Ramos (cell line): ENCODE results near the gene MAP1LC3B2.

ENCODE experiments used
- in situ Hi-C: fragments of 300-500 bp; cut with MboI; formaldehyde crosslinking; loops from one replicate; pipeline ENCODE4 v1.14.3; 2022; ENCODE audit warnings: low sequenced_read_pairs; ENCODE audit not compliant: unreplicated experiment

The MAP1LC3B2 gene

DNA sequence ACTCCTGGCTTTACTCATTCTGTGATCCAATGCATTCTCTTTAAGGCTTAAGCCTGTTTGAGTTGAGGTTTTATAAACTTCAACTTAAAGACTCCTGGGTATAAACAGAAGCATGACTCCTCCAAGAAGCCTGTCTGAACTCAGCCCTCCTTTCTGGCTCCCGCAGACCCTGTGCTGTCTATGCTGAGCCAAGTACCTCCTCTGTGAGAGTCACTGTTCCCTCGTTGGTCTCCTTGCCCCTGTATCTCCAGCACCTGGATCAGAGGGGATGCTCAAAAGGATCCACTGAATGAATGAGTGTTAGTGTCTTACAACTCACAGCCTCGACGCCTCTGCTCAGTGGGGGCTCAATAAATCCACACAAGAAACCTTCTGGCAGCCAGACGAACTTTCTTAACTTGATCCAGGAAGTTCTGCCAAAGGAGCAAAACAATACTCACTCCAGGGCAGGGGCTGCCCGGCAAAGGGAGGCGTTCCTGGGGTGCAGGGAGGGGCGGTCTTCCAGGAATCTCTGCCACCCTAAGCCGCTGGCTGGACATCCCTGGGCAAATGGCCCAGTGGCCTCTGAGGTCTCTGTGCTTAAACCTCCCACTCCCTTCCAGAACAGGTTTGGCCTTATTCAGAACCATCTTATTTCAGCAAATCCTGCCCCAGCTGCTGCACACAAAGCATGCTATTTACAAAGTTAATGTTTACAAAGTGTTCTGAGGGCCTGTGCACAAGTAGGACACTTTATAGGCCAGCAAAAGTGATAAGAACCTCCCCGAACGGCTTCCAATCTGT, 32.9 kb downstream of the MAP1LC3B2 start:
- in situ Hi-C loops: no loop called here

DNA sequence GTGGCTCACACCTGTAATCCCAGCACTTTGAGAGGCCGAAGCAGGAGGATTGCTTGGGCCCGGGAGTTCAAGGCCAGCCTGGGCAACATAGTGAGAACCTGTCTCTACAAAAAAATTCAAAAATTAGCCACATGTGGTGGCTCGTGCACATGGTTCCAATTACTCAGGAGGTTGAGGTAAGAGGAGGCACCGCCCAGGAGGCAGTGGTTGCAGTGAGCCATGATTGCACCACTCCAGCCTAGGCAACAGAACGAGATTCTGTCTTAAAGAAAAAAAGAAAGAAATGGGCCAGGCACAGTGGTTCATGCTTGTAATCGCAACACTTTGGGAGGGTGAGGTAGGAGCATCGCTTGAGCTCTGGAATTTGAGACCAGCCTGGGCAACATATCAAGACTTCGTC, 33.5 kb downstream of the MAP1LC3B2 start:
- in situ Hi-C loops: no loop called here

DNA sequence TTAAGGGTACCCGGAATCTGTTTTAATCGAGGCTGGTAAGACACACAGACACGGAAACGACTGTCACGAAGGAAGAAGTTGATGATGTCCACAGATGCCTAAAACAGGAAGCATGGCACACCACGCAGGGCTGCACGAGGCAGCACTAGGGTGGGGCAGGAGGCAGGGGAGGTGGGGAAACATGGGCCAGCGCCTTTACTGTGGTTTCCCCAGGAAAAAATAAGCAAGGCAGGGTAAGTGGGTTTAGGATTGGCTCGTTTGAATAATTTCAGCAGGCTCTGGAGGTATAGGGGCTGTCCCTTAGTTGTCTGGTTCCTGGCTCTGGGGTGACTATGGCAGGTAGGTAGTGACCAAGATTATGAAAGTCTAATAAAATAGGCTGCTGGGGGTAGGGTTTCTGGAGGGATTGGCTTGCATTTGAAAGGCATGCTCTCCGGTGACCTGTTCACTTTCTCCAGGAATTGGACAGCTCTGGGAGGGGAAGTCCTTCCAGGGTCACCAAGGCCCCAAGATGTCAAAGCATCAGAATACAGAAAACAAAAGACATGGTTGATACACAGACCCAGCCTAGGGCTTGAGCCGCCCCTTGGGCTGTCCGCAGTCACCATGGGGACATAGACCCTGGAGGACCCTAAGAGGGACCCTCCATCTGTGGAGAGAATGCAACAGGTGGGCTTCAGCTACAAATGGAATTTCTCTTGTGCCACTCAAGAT, 35.3 kb downstream of the MAP1LC3B2 start:
- in situ Hi-C loops: no loop called here

DNA sequence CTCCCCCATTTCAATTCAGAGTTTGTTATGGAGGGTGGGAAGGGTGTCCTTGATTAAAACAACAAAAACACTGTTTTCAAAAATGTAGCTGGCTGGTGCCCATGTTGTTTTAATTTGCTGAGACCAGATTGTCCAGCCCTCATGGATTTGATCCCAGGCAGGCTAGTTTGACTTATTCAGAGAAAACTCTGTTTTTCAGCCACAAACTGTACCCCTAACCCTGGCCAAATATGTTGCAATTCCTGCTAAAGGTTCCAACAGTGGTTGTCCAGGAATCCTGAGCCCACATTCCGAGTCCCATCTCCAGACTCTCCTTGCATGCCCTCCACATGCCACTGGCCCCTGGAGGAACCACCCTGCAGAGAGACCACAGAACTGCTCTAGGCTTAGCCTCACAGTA, 36.0 kb downstream of the MAP1LC3B2 start:
- in situ Hi-C loops: no loop called here

DNA sequence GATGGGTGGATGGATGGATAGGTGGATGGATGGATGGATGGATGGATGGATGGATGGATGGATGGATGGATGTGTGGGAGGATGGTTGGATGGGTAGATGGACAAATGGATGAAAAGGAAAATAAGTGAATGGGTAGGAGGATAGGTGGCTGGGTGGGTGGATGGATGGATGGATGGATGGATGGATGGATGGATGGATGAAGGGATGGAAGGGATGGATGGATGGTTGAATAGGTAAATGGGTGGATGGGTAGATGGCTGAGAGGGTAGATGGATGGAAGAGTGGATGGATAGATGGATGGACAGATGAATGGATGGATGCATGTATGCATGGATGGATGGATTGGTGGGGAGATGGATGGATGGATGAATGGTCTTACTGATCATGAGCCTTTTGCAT, 36.5 kb downstream of the MAP1LC3B2 start:
- in situ Hi-C loops: no loop called here

DNA sequence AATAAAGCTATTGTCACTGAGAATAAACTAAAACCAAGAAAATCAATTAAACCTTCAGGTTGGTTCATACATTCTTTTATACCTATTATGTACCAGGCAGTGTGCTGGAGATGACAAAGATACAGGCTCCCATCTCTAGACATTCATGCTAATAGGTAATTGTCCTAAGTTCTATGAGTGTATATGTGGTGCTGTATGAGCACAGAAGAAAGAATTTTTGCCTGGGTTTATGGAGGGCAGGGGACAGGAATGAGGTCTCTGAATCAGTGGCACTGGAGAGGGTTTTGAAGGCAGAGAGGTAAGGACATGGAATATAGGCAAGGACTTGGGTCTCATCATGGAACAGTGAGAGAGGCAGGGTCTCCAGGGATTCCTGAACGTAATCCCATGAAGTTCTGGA, 38.7 kb downstream of the MAP1LC3B2 start:
- in situ Hi-C loops: no loop called here

DNA sequence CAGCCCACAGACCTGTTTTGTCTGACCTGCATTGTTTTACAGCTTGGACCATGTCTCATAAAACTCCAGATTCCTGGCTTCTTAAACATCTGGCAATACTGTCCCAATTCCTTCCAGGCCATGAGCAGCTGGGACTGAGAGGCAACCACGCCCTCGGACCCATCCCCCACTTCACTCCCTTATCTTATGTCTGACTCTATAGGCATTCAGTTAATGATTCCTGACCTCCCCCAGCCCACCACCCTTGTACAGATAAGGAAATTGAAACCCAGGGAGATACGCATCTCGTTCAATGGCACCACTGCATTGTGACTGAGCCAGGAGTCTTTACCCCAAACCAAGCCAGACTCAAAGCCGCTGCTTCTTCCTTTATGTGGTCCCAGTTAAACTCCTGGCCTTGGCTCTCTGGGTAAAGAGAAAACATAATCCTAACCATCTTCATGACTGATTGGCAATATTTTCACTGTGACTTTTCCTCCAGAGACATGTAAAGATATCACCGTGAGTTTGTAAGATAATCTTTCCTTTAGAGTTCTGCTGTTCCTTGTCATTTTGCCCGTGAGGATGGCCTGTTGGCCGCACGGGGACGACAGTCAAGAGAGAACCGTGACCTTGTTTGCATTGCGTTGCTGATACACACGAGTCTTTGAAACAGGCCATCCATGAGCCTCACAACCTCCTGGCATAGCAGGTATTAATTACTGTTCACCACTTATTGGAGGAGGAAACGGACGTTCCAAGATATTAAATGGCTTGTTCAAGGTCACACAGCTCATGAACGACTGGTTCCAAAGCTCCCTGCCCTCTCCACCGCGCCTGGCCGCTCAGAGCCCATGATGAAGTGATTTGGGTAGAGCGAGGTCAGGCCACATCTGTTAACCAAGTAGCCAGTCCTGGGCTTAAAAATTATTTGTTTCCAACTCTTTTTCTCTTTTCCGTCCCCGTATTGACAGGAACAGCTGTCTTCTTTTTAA, 39.4 kb downstream of the MAP1LC3B2 start:
- in situ Hi-C loops: no loop called here

DNA sequence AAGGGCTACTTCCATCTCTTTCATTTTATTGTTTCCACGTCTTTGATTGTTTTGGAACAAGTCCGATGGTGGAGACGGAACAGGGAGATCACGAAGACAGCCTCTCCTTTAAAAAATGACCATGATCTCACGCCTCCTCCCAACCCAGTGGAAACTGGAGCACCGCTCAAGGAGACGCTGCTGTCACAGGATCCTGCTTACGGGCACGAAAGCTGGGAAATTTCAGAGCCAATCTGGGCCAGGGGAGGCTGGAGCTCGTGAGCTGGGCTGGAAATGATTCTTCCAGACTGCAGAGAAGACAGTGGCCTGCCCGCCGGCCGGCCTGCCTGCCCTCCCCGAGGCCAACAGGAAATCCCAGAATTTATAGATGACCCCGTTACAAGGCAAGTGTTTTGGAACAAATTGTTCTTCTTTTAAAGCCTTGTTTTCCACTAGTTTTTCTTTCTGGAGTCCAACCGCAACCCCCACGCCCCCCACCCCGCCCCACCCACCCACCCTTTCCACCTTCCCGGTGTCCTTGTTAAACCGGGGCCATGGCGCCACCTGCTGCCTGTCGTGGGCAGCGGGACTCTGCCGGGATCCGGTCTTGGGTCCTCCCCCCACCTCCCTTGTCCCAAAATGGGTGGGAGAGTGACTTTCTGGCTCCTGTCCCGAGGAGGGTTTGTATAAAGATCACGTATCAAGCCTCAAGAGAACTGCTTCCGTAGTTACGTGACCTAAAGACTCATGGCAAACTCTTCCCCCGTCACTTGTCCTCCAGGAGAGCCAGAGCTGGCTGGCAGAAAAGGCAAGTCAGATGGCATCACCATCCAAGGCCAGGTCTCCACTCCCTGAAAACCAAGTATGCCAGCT, 40.3 kb downstream of the MAP1LC3B2 start:
- in situ Hi-C loops: loop anchor here (10.0 kb wide), 1 partner anchor 605 kb away; no protein-coding TSS in a partner anchor

DNA sequence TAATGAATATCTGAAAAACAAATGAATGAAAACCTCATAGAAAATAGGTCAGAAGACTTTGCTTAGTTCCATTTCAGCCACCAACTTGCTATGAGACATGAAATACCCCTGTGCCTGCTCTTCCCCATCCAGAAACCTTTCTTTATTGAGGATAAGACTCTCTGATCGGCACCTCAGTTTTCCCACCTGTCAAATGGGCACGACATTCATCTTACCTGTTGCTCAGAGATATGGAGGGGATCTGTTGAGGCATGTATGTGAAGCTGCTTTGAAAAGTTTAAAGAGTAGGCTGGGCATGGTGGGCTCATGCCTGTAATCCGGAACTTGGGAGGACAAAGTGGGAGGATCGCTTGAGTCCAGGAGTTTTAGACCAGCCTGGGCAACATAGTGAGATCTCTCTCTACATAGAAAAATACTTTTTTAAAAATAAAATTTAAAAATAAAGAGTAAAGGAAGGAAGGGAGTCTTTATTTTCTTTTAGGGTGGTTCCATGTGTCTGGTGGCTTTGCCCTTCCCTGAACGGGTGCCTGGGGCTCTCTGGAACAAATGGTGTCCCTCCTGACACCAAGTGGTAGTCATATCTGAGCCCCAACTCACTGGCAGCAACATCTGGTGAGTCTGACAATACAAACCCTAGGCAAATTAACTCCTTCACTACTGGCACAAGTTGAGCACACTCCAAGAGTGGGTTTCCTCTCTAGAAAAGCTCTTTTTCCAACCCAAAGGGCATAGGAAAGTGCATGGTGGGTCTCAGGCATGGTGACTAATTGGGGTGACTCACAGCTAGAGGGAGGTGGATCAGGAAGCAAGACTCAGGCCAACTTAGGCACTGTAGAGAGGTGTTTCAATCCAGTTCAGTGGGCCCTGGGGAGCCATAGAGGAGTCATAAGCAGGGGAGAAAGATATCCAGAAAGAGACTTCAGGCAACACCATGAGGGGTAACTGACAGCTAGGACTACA, 42.1 kb downstream of the MAP1LC3B2 start:
- in situ Hi-C loops: loop anchor here (10.0 kb wide), 1 partner anchor 606 kb away; no protein-coding TSS in a partner anchor

DNA sequence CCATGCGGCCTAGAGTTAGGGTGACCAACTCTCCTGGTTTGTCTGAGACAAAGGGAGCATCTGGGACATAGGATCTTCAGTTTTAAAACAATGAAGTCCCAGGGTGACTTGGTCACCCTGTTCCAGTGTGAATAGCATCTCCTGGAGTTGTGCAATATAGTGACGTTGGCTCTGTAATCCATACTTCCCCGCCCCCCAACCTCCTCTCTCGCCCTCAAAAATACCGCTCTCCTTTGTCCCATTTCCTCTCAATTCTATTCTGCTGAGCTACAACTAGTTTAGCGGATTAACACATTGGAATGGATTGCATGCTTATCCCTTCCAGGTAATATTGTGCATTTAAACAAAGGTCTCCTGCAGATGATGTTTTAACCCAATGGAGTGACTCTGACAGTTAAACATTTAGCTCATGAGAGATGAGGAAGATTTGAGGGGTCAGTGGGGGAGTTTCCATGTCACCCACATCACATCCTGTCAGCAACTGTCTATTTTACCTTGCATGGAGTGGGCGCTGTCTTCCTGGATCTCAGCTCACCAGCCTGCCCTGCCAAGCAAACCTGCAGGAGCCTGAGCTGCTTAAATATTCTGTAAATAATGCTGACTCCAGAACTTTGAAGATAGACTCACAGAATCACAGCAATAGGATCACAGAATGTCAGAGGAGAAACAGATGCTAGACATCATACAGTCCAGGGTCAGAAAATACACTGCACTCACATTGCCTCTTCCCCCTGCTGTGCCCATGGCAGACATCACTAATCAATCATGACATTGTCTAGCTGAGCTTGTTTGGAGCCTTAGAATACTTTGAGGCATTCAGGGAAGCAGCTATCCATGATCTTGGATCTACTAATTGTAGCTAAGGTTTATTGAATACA, 43.0 kb downstream of the MAP1LC3B2 start:
- in situ Hi-C loops: loop anchor here (10.0 kb wide), 1 partner anchor 607 kb away; no protein-coding TSS in a partner anchor

DNA sequence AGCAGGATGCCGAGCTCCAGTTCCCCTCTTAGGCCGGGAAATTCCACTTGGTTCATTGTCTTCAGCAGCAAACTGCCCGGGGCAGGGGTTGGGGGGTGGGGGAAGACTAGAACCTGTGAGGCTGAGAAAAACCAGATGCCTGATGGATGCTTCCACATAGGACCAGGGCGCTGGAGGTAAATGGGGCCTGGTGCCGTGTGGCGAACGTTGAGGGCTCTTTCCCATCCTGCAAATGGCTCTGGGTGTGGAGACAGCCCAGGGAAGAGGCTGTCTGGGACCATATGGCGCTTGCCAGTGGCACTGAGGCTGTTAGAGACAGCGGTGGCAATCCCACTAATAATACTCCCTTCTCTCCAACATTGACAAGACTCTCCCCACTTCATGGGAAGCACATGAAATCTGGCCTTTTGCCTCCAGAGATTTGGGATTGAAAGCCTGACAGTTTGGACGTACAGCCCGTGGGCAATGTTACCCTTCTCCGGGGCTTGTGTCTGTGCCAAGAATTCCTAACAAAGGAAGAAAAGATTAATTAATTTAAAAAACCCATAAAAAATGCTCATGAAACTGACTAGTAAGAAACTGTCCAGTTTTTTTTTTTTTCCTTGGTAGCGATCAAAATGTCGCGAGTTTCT, 44.5 kb downstream of the MAP1LC3B2 start:
- in situ Hi-C loops: loop anchor here (10.0 kb wide), 1 partner anchor 609 kb away; no protein-coding TSS in a partner anchor

DNA sequence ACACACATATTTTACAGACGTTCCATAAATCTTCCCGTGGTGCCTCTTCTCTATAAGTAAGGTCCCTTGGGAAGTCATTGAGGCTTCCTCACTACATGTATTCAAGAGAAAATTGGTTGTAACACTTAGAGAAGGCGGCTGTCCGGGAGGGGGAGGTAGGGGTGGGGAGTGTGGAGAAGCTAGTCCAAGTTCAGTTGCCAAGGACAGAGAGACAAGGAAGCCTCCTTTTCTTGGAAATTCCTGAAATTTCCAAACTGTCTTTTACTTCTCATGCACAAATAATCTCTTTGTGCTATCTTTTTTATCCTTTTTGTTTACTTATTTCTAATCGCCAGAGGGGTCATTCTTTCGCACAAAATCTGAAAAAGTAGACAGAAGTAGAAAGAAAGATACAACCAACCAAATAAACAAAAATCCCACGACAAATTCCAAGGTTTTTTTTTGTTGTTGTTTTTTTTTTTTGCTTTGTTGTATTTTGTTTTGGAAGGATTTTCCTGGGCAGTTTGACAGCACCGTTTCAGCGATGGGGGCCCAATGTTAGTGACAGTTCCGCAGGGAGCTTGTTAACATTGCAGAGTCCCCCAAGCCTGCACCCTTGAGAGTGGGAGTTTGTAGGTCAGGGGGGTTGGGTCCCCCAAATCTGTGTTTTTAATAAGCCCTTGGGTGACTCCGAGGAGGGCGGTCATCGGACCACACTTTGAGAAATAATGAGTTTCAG, 45.2 kb downstream of the MAP1LC3B2 start:
- in situ Hi-C loops: loop anchor here (10.0 kb wide), 1 partner anchor 610 kb away; no protein-coding TSS in a partner anchor

DNA sequence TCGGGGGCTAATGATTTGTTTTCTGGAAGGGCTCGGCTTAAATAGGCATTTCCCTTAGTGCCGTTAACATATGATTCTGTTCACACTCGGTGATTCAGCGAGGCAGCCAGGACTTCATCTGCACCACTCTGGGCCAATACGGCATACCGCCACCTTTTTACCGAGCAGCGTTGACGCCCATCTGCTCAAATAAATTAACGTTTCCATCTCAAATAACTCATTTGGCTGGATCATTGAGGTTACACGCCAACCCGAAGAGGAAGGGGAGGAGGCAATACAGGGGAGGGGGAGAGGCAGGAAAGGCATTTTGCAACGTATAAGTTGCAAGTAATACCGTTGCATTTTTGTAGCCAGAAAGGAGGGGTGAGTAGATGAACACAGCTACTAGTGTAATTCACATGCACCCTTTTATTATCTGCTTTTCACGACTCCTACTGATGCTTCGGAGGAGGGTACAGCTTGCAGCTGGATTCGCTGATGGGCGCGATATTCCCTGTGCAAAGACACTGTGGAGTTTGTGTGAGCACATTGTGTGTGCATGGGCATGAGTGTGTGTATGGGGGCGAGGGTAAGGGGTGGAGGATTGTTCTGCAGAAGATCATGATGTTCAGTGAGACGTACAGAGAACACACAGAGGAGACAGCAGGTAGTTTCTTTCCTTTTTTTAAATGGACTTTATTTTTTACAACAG, 45.9 kb downstream of the MAP1LC3B2 start:
- in situ Hi-C loops: loop anchor here (10.0 kb wide), 1 partner anchor 610 kb away; no protein-coding TSS in a partner anchor

DNA sequence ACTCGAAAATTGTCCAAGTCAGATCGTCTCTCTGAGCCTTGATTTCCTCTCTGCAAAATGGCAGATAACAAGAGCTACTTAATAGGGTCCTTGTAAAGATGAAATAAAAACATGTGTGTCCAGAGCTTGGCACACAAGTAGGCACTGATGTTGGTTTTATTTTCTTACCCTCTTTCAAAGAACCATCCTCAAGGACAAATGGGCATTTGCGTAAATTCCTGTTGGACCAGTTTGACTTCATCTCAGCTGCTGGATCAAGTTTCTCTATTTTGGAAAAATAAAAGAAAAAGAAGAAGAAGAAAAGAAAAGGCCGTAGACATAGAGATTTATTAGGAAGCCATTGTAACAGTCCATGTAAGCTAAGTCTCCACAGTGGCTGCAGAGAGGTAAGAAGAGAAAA, 47.2 kb downstream of the MAP1LC3B2 start:
- in situ Hi-C loops: loop anchor here (10.0 kb wide), 1 partner anchor 612 kb away; no protein-coding TSS in a partner anchor

DNA sequence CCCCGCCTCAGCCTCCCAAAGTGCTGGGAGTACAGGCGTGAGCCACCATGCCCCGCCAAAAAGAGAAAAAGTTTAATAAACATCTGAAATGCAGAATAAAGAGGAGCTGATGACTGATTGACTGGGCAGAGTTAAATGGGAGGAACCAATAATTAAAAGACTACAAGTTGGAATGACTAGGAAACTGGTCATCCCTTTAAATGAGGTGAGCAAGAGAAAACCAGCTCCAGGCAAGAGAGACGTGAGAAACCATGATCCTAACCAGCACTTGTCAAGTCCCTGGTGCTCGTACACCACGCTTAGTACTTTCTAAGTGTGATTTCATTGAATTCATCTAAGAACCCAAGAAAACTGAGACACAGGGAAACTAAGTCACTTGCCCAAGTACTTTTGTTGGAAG, 47.9 kb downstream of the MAP1LC3B2 start:
- in situ Hi-C loops: loop anchor here (10.0 kb wide), 1 partner anchor 612 kb away; no protein-coding TSS in a partner anchor
